ENCODE results near the gene NEU4. TPM values are rescaled to one million over a fixed set of nuclear protein-coding genes. Genes with fewer than 3 reads are reported as not detected.
A peak's percentile ranks its signal among the peaks of the same experiment; 100 is the strongest.

NEU4 gene
- total RNA-seq, 4 donors from 2014 or later, result 0.78 to 5.7 (median 1.1) TPM; not detected in 1

- WGBS, 2 donors, result 46 to 60% methylated on average over 16 of the region's 17 CpGs
- intact Hi-C loops (cut with DNase I), result no loop called here
- TF ChIP-seq POLR2A (IDR thresholded peaks at IDR 0.05), result no peak
- no peak for TF ChIP-seq CTCF (IDR thresholded peaks at IDR 0.05)
These were observed 807 bp upstream of the NEU4 start for GRCh38 chr2:241808051-241808720.

GRCh38 chr2:241809383-241810306 lies 652 bp downstream of the NEU4 start:
- Histone ChIP-seq H3K4me3 (replicated peaks in 1 of 3) (no peak overlapping the region), H3K9me3 (no peaks in the 10 kb centered on the region), H3K27me3 (no peaks in the 10 kb centered on the region), H3K36me3 (no peaks in the 10 kb centered on the region), H3K4me1 (peaks cover 23 to 30% of the 10 kb centered on the region in 2 donors), H3K27ac (peak overlapping the region; percentile 82 to 90 (median 83))
- DNase-seq, result no peak
- TF ChIP-seq CTCF (IDR thresholded peaks at IDR 0.05) (no peak), POLR2A (IDR thresholded peaks at IDR 0.05) (no peak)
- intact Hi-C loops (cut with DNase I), result no loop called here
- WGBS, 2 donors, result 85% methylated on average over 20 to 29 of the region's 29 CpGs

More at GRCh38 chr2:241808051-241808720, 807 bp upstream of the NEU4 start:
- Histone ChIP-seq H3K27ac (peak overlapping the region; percentile 24 to 65 (median 50)), H3K4me3 (replicated peaks in 1 of 3) (no peak overlapping the region), H3K36me3 (no peaks in the 10 kb centered on the region), H3K9me3 (no peaks in the 10 kb centered on the region), H3K27me3 (no peaks in the 10 kb centered on the region), H3K4me1 (peaks cover 30 to 40% of the 10 kb centered on the region in 2 donors)
- peak; percentile 68 to 71 for DNase-seq

DNA sequence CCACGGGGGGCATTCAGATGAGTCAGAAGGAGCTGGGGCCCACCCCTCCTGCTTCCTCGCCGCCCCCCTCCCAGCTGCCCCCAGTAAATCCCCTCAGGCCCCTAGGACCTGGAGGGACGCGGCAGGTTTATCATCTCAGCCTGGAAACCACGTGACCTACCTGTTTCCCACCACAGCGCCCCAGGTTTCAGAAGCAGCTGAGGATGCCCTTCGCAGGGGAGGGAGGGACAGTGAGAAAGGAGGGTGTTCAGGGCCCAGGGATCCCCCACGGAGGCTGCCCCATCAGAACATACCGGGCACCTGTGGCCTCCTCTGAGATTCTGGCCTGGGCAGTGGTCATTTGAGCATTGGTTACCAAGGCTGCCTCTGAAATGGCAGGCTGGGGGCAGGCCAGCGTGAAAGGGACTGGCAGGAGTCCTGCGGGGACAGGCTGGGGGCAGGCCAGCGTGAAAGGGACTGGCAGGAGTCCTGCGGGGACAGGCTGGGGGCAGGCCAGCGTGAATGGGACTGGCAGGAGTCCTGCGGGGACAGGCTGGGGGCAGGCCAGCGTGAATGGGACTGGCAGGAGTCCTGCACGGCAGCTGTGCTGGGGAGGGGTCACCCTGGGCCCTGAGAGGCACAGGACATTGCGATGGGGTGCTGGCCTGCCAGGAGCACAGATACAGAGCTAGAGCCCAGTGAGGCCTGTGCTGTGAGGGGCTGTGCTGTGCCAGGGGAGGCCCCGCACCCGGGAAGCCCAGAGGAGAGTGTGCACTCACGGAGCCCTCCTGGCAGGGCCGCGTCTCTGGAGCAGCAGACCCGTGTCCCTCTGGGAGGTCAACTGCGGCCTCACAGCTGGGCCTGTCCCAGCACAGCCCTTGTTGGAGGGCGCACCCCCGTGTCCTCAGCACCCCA lies 1.6 kb downstream of the NEU4 start:
- Histone ChIP-seq H3K27ac (peak overlapping the region; percentile 82 to 90 (median 83)), H3K27me3 (no peaks in the 10 kb centered on the region), H3K36me3 (no peaks in the 10 kb centered on the region), H3K4me1 (peaks cover 21 to 28% of the 10 kb centered on the region in 2 donors), H3K4me3 (replicated peaks in 1 of 3) (no peak overlapping the region), H3K9me3 (no peaks in the 10 kb centered on the region)
- WGBS, 2 donors, result 42 to 68% methylated on average over 10 to 17 of the region's 28 CpGs
- intact Hi-C loops (cut with DNase I), result no loop called here
- no peak for TF ChIP-seq POLR2A (IDR thresholded peaks at IDR 0.05)
- no peak for TF ChIP-seq CTCF (IDR thresholded peaks at IDR 0.05)
- peak; percentile 69 to 84 for DNase-seq

- H3K4me1 ChIP-seq, result peaks cover 21 to 28% of the 10 kb centered on the region in 2 donors
- H3K27me3 ChIP-seq, result no peaks in the 10 kb centered on the region
- H3K4me3 ChIP-seq (replicated peaks in 1 of 3), result no peak overlapping the region
- no peaks in the 10 kb centered on the region for H3K9me3 ChIP-seq
- TF ChIP-seq POLR2A (IDR thresholded peaks at IDR 0.05), result peak in 1 of 2 donors; percentile 51
- TF ChIP-seq CTCF (IDR thresholded peaks at IDR 0.05), result no peak
- intact Hi-C loops (cut with DNase I), result no loop called here
- H3K36me3 ChIP-seq, result no peaks in the 10 kb centered on the region
- peak; percentile 95 for DNase-seq
- H3K27ac ChIP-seq, result peak overlapping the region; percentile 82 to 90 (median 83)
- 71 to 80% methylated on average over 1 to 14 of the region's 27 CpGs for WGBS, 2 donors
These were observed 2.4 kb downstream of the NEU4 start for GRCh38 chr2:241811201-241811951.

Data from thyroid gland (tissue), 4 donors.